Glutamatergic neuron (in vitro differentiated cells): ENCODE results near the gene DHPS. TPM values are rescaled to one million over a fixed set of nuclear protein-coding genes. Genes with fewer than 3 reads are reported as not detected.

Experiments
- DNase-seq: peaks from one replicate; pipeline ENCODE4 v3.0.0; 2022
- H3K27ac Mint-ChIP-seq: one replicate; pipeline ENCODE4 v1.8.0; 2020; ENCODE audit warnings: mild to moderate bottlenecking, mixed read lengths, inconsistent platforms; ENCODE audit not compliant: unreplicated experiment
- H3K27me3 Mint-ChIP-seq: one replicate; pipeline ENCODE4 v1.8.0; 2020; ENCODE audit warnings: mild to moderate bottlenecking, moderate library complexity, mixed read lengths, inconsistent platforms; ENCODE audit not compliant: unreplicated experiment
- H3K36me3 Mint-ChIP-seq: one replicate; pipeline ENCODE4 v1.8.0; 2020; ENCODE audit warnings: mild to moderate bottlenecking, mixed read lengths, inconsistent platforms; ENCODE audit not compliant: unreplicated experiment
- H3K4me1 Mint-ChIP-seq: one replicate; pipeline ENCODE4 v1.8.0; 2020; ENCODE audit warnings: mild to moderate bottlenecking, low read depth, mixed read lengths, inconsistent platforms; ENCODE audit not compliant: unreplicated experiment
- H3K4me3 Mint-ChIP-seq: one replicate; pipeline ENCODE4 v1.8.0; 2020; ENCODE audit warnings: mild to moderate bottlenecking, mixed read lengths, inconsistent platforms; ENCODE audit not compliant: unreplicated experiment
- H3K9me3 Mint-ChIP-seq: one replicate; pipeline ENCODE4 v1.8.0; 2020; ENCODE audit warnings: mild to moderate bottlenecking, moderate library complexity, mixed read lengths, inconsistent platforms; ENCODE audit not compliant: unreplicated experiment
- CTCF ChIP-seq: fragments of 200-600 bp; sonication (generic); IDR thresholded peaks from one replicate; pipeline ENCODE4 v1.5.0; 2021; ENCODE audit not compliant: partially characterized antibody, unreplicated experiment
- total RNA-seq: library from RNA; stranded (reverse); fragmentation: NEBNext Ultra II Directional; extraction: Animal tissue kit (Norgen Biotek cat#: 25700); gene quantifications from one replicate; pipeline ENCODE4 v1.2.1, GENCODE V29; 2021; ENCODE audit not compliant: unreplicated experiment

Gene DHPS
- total RNA-seq, 1 donor from 2014 or later = 116 TPM

DNA sequence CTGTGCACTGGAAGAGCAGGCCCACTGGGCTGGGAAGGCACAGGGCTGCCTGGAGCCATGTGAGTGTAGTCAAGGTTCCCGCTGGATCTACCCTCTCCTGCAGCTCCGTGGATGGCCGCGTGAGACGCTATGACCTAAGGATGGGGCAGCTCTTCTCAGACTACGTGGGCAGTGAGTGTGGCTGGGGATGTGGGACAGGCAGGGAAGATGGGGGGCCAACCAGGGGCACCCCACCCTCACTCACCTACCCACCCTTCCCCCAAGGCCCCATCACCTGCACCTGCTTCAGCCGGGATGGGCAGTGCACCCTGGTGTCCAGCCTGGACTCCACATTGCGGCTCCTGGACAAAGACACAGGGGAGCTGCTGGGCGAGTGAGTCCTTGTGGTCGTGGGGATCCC, 8.9 kb downstream of the DHPS start:
- H3K4me3 Mint-ChIP-seq = no peak overlapping the region
- no peak for DNase-seq
- H3K27me3 Mint-ChIP-seq = peaks cover 16% of the 10 kb centered on the region
- H3K27ac Mint-ChIP-seq = no peak overlapping the region
- TF ChIP-seq CTCF = no peak
- peaks cover 4% of the 10 kb centered on the region for H3K4me1 Mint-ChIP-seq
- H3K9me3 Mint-ChIP-seq = peaks cover 12% of the 10 kb centered on the region
- H3K36me3 Mint-ChIP-seq = no peaks in the 10 kb centered on the region

DNA sequence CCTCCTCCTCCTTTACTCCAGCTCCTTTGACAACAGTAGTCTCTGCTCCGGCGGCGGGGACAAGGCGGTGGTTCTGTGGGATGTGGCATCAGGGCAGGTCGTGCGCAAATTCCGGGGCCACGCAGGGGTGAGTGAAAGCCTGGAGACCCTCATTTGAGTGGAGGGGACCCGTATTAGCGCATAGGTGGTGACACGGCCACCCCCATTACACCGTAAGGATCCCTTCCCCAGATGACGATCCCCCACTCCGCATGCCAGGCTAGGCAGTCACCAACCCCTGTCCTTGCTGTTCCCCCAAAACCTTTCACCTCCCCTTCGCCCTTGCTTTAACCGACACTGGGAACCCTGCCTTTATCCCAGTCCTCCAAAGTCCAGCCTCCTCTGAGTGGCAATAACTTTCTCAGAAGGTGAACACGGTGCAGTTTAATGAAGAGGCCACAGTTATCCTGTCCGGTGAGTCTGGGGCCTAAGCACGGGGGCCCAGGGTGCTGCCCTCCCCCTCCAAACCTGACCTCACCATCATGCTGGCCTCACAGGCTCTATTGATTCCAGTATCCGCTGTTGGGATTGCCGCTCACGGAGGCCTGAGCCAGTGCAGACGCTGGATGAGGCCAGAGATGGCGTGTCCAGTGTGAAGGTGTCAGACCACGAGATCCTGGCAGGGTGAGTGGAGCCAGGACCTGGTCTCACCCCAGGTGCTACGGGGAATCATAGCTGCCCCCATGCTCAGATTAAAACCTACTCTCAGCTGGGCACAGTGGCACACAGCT, 11.3 kb downstream of the DHPS start:
- peaks cover 10% of the 10 kb centered on the region for H3K9me3 Mint-ChIP-seq
- peaks cover 16% of the 10 kb centered on the region for H3K4me1 Mint-ChIP-seq
- no peaks in the 10 kb centered on the region for H3K36me3 Mint-ChIP-seq
- DNase-seq = no peak
- peaks cover 11% of the 10 kb centered on the region for H3K27me3 Mint-ChIP-seq
- TF ChIP-seq CTCF = no peak
- H3K4me3 Mint-ChIP-seq = peak overlapping the region; percentile 99
- peak overlapping the region; percentile 100 for H3K27ac Mint-ChIP-seq

- H3K36me3 Mint-ChIP-seq = no peaks in the 10 kb centered on the region
- peaks cover 16% of the 10 kb centered on the region for H3K4me1 Mint-ChIP-seq
- TF ChIP-seq CTCF = peak; percentile 9
- peak; percentile 58 for DNase-seq
- peaks cover 11% of the 10 kb centered on the region for H3K27me3 Mint-ChIP-seq
- H3K27ac Mint-ChIP-seq = peak overlapping the region; percentile 100
- peak overlapping the region; percentile 99 for H3K4me3 Mint-ChIP-seq
- H3K9me3 Mint-ChIP-seq = peaks cover 9% of the 10 kb centered on the region
Observed at GRCh38 chr19:12669270-12670158, 12.2 kb downstream of the DHPS start.

GRCh38 chr19:12668932-12669269, 12.8 kb downstream of the DHPS start:
- peaks cover 16% of the 10 kb centered on the region for H3K4me1 Mint-ChIP-seq
- peak overlapping the region; percentile 99 for H3K4me3 Mint-ChIP-seq
- peaks cover 11% of the 10 kb centered on the region for H3K27me3 Mint-ChIP-seq
- no peak for TF ChIP-seq CTCF
- H3K36me3 Mint-ChIP-seq = no peaks in the 10 kb centered on the region
- peaks cover 8% of the 10 kb centered on the region for H3K9me3 Mint-ChIP-seq
- peak; percentile 48 for DNase-seq
- peak overlapping the region; percentile 100 for H3K27ac Mint-ChIP-seq

GRCh38 chr19:12668346-12668745, 13.3 kb downstream of the DHPS start:
- peaks cover 11% of the 10 kb centered on the region for H3K27me3 Mint-ChIP-seq
- H3K9me3 Mint-ChIP-seq = peaks cover 8% of the 10 kb centered on the region
- H3K4me1 Mint-ChIP-seq = peaks cover 16% of the 10 kb centered on the region
- TF ChIP-seq CTCF = no peak
- H3K4me3 Mint-ChIP-seq = peak overlapping the region; percentile 99
- H3K27ac Mint-ChIP-seq = peak overlapping the region; percentile 100
- no peak for DNase-seq
- H3K36me3 Mint-ChIP-seq = no peaks in the 10 kb centered on the region
